Urinary bladder (tissue), 4 donors: ENCODE measurements around the gene SLC18B1. TPM values are rescaled to one million over a fixed set of nuclear protein-coding genes. Genes with fewer than 3 reads are reported as not detected.

Experiments used
- DNase-seq: peaks from one replicate; pipeline ENCODE4 v3.0.0-alpha.2; 2015; ENCODE audit errors: extremely low spot score
- H3K27ac ChIP-seq: one replicate; pipeline ENCODE4 v1.5.1; 2013; ENCODE audit warnings: low read depth, mild to moderate bottlenecking, moderate library complexity
- H3K36me3 ChIP-seq: one replicate; pipeline ENCODE4 v1.6.1; 2013; ENCODE audit warnings: mild to moderate bottlenecking, moderate library complexity; ENCODE audit not compliant: insufficient read depth
- H3K4me1 ChIP-seq: one replicate; pipeline ENCODE4 v1.6.1; 2013; ENCODE audit warnings: mild to moderate bottlenecking, moderate library complexity; ENCODE audit not compliant: insufficient read depth
- H3K4me3 ChIP-seq: one replicate; pipeline ENCODE4 v1.5.1; 2013; ENCODE audit warnings: low read depth, low read length
- WGBS: extraction: QIAGEN DNeasy Blood & Tissue Kit; methylation state at CpG from one replicate; pipeline ENCODE4 v1.1.7; 2013; 5-methylcytosine and 5-hydroxymethylcytosine counted together
- polyA plus RNA-seq: library from polyadenylated mRNA; stranded (reverse); fragments of 200-250 nt; gene quantifications from one replicate; pipeline ENCODE4 v1.2.3, GENCODE V29; 2013
- total RNA-seq: library from RNA; depleted of rRNA; stranded (reverse); fragments of >200 nt; gene quantifications from one replicate; pipeline ENCODE4 v1.2.3, GENCODE V29; 2014
- donor health status: healthy with polysubstance abuse.
- donor health status: healthy.

The SLC18B1 gene
- total and polyA plus RNA-seq, 2 donors, result 5.2 to 17.7 TPM

DNA sequence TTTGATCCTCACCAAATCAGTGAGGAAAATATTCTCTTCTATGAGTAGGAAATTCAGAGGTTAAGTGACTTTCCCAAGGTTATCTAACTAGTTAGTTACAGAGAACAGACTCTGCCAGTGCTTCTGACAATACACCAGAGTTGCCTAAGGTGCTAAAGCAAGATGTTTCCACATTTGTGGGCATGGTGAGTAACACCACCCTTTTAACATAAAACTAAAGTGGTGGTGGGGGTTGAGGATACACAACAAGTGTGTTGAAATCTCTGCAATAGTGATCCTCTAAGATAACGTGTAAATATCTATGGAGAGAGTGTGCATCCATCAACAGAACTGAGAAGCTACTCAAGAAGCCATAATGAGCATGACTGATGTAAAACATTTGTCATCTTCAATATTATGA is 52.4 kb downstream of the SLC18B1 start:
- no peak for DNase-seq
- Histone ChIP-seq H3K4me1 (no peaks in the 10 kb centered on the region), H3K27ac (no peak overlapping the region), H3K4me3 (no peak overlapping the region), H3K36me3 (no peaks in the 10 kb centered on the region)
- 70% methylated on average over 1 of the region's 1 CpG for WGBS

DNA sequence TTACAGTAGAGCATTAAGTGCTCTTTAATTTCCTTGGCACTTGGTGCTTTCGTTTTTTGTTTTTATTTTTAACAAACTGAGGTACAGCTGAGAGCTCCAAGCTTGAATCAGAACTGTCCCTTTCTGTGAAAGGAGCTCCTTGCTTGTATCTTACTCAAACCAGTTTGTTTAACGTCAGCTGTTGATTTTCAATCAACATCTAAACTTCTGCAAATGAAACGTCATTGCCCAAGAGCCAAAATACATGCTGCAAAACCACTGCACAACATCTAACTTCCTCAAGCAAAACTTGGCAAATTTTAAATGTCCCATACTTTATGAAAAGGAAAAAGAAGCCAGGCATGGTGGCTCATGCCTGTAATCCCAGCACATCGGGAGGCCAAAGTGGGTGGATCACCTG is 55.9 kb downstream of the SLC18B1 start:
- Histone ChIP-seq H3K4me1 (no peaks in the 10 kb centered on the region), H3K36me3 (no peaks in the 10 kb centered on the region), H3K4me3 (no peak overlapping the region), H3K27ac (no peak overlapping the region)
- DNase-seq, result no peak
- 57% methylated on average over 4 of the region's 4 CpGs for WGBS

DNA sequence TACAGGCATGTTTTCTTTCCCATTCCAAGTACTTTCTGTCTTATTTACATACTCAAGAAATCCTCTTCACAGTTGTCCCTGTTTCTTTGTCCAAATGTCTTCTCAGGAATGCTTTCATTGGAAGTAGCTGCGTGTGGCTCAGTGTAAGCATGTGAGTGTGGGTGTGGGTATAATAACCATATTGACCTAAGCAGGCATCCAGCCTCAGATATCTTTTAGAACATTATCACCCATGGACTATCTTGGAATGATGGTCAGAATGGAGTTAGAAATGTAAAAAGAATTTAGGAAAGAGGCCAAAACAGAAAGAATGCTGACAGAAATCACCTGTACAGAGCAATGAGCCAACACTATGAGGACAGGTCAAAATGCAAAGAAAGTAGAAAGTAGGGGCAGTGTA is 57.2 kb downstream of the SLC18B1 start:
- WGBS, result 55% methylated on average over 1 of the region's 1 CpG
- H3K4me1 ChIP-seq, result no peaks in the 10 kb centered on the region

DNA sequence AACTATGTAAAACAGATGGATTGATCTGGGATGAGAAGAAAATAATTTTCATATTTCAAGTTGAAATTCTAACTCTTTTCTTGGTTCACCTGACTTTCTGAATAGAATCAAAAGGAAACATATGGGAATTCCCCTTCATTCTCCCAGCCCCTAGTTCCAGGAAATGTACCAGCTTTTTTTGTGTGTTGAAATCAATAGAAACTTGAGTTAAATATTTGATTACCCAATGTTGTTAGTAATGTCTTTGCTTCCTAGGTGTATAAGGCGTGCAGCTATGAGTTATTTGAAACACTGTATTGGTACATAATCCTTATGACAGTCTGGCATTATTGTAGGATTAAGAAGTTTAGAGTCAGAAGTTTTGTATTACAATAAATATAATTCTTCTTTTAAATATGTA is 62.2 kb downstream of the SLC18B1 start:
- H3K27ac ChIP-seq, result no peak overlapping the region
- no peaks in the 10 kb centered on the region for H3K4me1 ChIP-seq
- no peaks in the 10 kb centered on the region for H3K36me3 ChIP-seq
- H3K4me3 ChIP-seq, result no peak overlapping the region
- DNase-seq, result no peak
- WGBS, result 61% methylated on average over 1 of the region's 1 CpG

More for the DNA sequence above, 57.2 kb downstream of the SLC18B1 start:
- no peak for DNase-seq
- no peak overlapping the region for H3K27ac ChIP-seq
- H3K4me3 ChIP-seq, result no peak overlapping the region
- H3K36me3 ChIP-seq, result no peaks in the 10 kb centered on the region

DNA sequence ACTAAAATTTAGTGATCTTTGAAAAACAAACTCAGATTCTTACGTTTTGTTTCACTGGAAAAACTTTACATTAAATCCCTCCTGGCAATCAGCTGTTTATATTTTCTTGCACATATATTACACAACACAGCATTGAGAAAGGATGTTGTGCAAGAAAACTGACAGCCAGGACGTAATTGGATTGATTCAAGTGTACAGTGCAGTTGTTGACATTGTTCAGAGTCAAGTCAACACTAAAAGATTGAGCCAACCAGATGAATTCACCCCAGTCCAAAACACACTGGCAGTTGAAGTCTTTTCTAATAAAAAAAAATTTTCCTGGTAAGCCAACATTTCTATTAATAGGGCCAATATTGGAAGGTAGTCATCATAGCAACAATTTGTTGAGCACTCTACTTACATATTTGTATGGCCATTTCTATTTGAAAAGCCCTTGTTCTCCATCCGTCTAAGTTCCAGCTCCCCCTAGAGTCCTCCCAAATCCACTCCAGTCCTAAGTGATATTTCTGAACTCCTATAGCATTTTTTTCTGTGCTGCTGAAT is 63.7 kb downstream of the SLC18B1 start:
- no peak for DNase-seq
- H3K36me3 ChIP-seq, result no peaks in the 10 kb centered on the region
- no peak overlapping the region for H3K4me3 ChIP-seq
- H3K4me1 ChIP-seq, result no peaks in the 10 kb centered on the region
- H3K27ac ChIP-seq, result no peak overlapping the region
- 26% methylated on average over 3 of the region's 3 CpGs for WGBS

DNA sequence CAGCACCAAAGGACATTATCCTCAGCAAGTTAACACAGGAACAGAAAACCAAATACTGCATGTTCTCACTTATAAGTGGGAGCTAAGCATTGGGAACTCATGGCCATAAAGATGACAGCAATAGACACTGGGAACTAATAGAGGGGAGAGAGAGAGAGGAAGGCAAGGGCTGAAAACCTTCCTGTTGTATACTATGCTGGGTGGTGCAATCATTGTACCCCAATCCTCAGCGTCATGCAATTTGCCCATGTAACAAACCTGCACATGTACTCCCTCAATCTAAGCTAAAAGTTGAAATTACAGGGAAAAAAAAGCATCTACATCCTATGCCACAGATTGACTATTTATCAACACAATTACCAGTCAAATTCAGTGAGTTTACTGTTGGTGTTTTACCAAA is 64.6 kb downstream of the SLC18B1 start:
- DNase-seq, result no peak
- 89% methylated on average over 1 of the region's 1 CpG for WGBS
- H3K4me3 ChIP-seq, result no peak overlapping the region

DNA sequence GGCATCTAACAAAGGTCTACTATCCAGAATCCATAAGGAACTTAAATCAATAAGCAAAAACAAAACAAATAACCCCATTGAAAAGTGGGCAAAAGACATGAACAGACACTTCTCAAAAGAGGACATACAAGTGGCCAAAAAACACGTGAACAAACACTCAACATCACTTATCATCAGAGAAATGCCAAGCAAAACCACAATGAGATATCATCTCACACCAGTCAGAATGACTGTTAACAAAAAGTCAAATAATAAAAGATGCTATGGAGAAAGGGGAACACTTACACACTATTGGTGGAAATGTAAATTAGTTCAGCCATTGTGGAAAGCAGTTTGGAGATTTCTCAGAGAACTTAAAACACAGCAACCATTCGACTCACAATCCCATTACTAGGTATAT is 65.2 kb downstream of the SLC18B1 start:
- Histone ChIP-seq H3K4me3 (no peak overlapping the region), H3K27ac (no peak overlapping the region), H3K36me3 (no peaks in the 10 kb centered on the region), H3K4me1 (no peaks in the 10 kb centered on the region)
- WGBS, result 74% methylated on average over 2 of the region's 2 CpGs
- no peak for DNase-seq

More for the DNA sequence above, 64.6 kb downstream of the SLC18B1 start:
- no peak overlapping the region for H3K27ac ChIP-seq
- H3K36me3 ChIP-seq, result no peaks in the 10 kb centered on the region
- no peaks in the 10 kb centered on the region for H3K4me1 ChIP-seq

DNA sequence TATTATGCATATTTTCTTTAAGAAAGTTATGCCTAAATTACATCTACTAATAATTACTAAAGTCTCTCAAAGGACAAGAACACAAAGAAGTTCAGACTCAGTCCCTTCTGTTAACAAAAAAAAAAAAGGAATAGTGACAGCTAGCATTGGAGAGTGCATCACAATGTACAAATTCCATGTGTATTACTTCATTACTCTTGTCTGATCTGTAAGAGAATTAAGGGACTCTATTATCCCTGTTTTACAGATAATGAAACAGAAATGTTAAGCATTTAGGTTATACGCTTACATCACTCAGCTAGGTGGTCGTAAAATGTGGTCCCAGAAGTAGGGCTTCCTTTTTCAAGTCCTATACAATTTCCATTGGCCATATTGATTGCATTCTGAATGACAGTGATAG is 67.4 kb downstream of the SLC18B1 start:
- no peak for DNase-seq
- no peaks in the 10 kb centered on the region for H3K4me1 ChIP-seq
- 75% methylated on average over 2 of the region's 2 CpGs for WGBS
- no peak overlapping the region for H3K4me3 ChIP-seq
- no peaks in the 10 kb centered on the region for H3K36me3 ChIP-seq
- H3K27ac ChIP-seq, result no peak overlapping the region

DNA sequence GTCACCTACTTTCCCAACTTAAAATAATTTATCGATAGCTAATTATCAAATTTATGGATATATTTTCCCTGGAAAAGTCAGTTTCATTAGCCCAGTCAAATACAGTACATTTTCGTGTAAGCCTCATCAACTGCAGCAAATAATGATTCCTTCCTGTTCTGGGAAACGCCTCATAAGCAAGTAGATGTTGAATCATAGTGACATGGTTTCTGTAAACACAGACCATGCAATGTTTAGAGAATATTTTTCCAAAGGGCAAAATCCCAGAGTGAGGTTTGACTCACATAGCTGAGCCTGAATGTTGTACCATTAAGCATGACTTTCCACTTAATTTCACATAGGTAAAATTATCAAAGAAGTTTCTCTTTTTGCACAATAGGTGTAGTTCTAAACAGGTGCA is 67.9 kb downstream of the SLC18B1 start:
- 49% methylated on average over 3 of the region's 3 CpGs for WGBS
- Histone ChIP-seq H3K27ac (no peak overlapping the region), H3K4me3 (no peak overlapping the region)

DNA sequence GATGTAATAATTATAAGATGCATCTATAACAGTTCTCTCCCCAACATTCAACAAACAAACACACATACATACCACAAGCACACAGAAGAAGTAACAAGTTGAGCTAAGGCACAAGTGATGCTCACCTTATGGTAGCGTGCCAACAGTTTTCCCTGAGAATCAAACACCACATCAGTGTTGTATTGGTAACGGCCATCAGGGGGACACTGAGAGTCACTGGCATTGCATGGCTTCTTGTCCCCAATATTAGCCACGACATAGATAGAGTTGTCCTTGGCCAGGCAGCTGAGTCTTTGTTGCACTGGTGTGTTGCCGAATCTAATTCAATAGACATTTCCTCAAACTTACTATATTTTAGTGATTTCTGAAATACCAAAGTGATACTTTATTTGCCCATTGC is 69.8 kb downstream of the SLC18B1 start:
- no peak overlapping the region for H3K27ac ChIP-seq

More for the DNA sequence above, 67.9 kb downstream of the SLC18B1 start:
- H3K4me1 ChIP-seq, result no peaks in the 10 kb centered on the region
- DNase-seq, result no peak
- no peaks in the 10 kb centered on the region for H3K36me3 ChIP-seq

DNA sequence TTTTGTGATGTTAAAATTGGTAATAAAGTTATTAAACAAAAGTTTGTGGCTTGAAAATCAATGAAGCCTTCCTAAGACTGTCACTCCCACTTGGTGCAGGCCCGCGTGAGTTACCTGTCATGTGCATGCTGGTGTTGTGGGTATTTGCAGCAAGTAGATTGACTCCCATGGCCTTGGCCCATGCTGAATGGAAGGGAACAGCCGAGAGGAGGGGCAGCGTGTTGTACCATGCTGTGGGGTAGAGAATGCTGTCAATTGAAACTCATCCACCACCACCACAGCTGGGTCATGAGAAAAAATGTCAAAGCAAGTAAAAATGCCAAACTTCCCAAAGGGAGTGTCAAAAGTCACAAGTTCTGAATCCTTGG is 71.8 kb downstream of the SLC18B1 start:
- WGBS, result 90% methylated on average over 4 of the region's 4 CpGs
- H3K36me3 ChIP-seq, result no peaks in the 10 kb centered on the region

More for the DNA sequence above, 69.8 kb downstream of the SLC18B1 start:
- Histone ChIP-seq H3K36me3 (no peaks in the 10 kb centered on the region), H3K4me1 (no peaks in the 10 kb centered on the region), H3K4me3 (no peak overlapping the region)
- 83% methylated on average over 4 of the region's 4 CpGs for WGBS
- DNase-seq, result no peak

DNA sequence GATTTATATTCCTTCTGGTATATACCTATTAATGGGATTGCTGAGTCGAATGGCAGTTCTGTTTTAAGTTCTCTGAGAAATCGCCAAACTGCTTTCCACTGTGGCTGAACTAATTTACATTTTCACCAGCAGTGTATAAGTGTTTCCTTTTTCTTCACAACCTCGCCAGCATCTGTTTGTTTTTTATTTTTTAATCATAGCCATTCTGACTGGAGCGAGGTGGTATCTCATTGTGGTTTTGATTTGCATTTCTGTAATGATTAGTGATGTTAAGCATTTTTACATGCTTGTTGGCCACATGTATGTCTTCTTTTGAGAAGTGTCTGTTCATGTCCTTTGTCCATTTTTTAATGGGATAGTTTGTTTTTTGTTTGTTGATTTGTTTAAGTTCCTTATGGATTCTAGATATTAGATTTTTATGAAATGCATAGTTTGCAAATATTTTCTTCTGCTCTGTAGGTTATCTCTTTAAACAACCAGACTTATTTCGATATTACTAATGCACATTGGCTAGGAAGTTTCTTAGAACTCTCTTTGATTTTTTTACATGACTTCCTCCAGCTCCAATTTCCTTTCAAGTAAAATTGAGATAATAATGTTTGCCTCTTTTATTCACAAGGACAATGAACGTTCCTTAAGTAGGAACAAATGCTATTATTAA is 72.4 kb downstream of the SLC18B1 start:
- Histone ChIP-seq H3K4me3 (no peak overlapping the region), H3K4me1 (no peaks in the 10 kb centered on the region), H3K36me3 (no peaks in the 10 kb centered on the region), H3K27ac (no peak overlapping the region)
- no peak for DNase-seq
- WGBS, result 76% methylated on average over 6 of the region's 6 CpGs

More for the DNA sequence above, 71.8 kb downstream of the SLC18B1 start:
- H3K27ac ChIP-seq, result no peak overlapping the region
- no peak for DNase-seq
- no peak overlapping the region for H3K4me3 ChIP-seq
- no peaks in the 10 kb centered on the region for H3K4me1 ChIP-seq

DNA sequence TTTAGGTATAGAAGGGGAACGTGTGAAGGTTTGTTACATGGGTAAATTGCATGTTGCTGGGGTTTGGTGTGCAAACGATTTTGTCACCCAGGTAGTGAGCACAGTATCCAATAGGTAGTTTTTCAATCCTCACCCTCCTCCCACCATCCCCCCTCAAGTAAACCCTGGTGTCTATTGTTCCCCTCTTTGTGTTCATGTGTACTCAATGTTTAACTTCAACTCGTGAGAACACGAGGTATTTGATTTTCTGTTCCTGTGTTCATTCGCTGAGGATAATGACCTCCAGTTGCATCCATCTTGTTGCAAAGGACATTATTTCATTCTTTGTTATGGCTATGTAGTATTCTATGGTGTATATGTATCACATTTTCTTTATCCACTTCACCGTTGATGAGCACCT is 73.0 kb downstream of the SLC18B1 start:
- Histone ChIP-seq H3K4me1 (no peaks in the 10 kb centered on the region), H3K27ac (no peak overlapping the region), H3K36me3 (no peaks in the 10 kb centered on the region), H3K4me3 (no peak overlapping the region)
- 86% methylated on average over 6 of the region's 6 CpGs for WGBS
- no peak for DNase-seq

DNA sequence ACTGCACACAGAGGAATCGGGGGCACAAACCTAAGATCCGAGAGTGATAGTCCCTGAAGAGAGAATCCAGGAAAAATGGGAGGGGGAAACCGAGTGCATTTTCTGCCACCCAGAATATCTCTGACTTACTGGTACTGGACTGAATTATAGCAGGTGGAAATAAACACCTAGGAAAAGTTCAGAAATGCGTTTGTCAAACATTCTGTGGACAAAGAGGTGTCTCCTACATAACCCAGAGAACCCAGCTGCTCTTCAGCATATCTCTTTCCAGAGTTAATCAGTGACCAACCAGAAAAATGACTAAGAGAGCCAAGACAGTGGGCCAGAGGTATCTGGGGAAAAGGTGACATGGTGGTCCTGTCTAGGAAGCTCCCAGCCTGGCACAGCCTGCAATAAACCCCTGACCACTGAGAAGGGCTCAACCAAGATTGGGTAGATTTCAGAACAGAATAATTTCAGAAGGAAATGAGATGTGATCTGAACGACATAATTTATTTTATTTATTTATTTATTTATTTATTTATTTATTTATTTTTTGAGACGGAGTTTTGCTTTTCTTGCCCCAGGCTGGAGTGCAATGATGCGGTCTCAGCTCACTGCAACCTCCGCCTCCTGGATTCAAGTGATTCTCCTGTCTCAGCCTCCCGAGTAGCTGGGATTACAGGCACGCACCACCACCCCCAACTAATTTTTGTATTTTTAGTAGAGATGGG is 78.5 kb downstream of the SLC18B1 start:
- Histone ChIP-seq H3K4me1 (no peaks in the 10 kb centered on the region), H3K36me3 (no peaks in the 10 kb centered on the region), H3K27ac (no peak overlapping the region), H3K4me3 (no peak overlapping the region)
- no peak for DNase-seq
- WGBS, result 93% methylated on average over 10 of the region's 10 CpGs
